Glomerular endothelial cell (primary cell): ENCODE results near the gene PTPN22. TPM values are rescaled to one million over a fixed set of nuclear protein-coding genes. Genes with fewer than 3 reads are reported as not detected.
A peak's percentile ranks its signal among the peaks of the same experiment; 100 is the strongest.

Source experiments
- DNase-seq: peaks from one replicate; pipeline ENCODE4 v3.0.0-alpha.2; 2011; ENCODE audit warnings: low read depth, low spot score; ENCODE audit errors: extremely low read depth
- total RNA-seq: library from RNA; depleted of rRNA; stranded (reverse); fragments of >200 nt; gene quantifications from 2 replicates; pipeline ENCODE4 v1.2.3, GENCODE V29; 2015

PTPN22 gene
- total RNA-seq, 1 donor from 2014 or later: 2.3 TPM

GRCh38 chr1:113887402-113888175, 16.1 kb upstream of the PTPN22 start, which contains the start of gene BCL2L15:
Gene BCL2L15, minus strand, starts transcription at chr1:113887581. Its CDS starts 206 bp downstream, at chr1:113887375.
- DNase-seq: no peak

GRCh38 chr1:113886417-113887401, 15.2 kb upstream of the PTPN22 start:
- no peak for DNase-seq

DNA sequence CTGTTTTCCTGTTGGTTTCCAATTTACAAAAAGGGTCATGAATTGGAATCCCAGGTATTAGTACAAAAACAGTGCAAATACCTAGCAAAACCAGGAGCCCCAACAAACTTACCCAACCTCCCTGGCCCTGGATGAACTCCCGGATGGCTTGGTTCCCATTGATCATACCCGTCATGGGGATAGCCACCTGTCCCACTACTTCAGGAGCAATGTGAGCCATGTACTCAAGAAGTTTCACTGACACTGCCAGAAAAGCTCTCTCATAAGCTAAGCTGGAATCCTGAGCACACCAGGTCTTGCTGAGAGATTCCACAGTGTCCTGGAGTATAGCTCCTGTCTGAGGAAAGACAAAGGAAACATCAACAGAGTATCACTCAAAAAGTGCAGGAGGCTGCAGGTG, 10.1 kb upstream of the PTPN22 start:
- DNase-seq: no peak

DNA sequence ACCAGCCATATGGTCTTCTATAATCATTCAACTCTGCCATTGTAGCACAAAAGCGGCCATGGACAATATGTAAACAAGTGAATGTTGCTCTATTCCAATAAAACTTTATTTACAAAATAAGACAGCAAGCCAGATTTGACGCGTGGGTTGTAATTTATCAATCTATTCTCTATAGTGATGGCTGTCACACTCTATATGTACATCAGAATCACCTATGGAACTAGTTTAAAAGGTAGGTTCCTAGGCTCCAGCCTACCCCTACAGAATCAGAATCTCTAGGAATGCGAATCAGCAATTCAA, 8.2 kb upstream of the PTPN22 start:
- no peak for DNase-seq

DNA sequence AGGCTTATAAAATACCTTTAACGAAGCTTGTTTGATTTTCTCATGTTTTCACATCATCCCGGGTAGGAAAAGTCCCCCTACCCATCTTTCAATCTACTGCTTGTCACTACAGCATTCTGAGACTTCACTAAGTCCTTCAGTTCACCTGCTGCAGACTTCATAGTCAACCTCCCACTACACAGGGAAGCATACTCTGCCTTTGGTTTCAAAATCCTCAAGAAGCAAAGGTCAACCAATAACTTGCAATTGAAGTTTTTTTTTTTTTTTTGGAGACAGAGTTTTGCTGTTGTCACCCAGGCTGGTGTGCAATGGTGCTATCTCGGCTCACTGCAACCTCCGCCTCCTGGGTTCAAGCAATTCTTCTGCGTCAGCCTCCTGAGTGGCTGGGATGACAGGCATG, 4.7 kb upstream of the PTPN22 start:
- DNase-seq: no peak

GRCh38 chr1:113875714-113876113, 4.2 kb upstream of the PTPN22 start:
- DNase-seq: no peak

DNA sequence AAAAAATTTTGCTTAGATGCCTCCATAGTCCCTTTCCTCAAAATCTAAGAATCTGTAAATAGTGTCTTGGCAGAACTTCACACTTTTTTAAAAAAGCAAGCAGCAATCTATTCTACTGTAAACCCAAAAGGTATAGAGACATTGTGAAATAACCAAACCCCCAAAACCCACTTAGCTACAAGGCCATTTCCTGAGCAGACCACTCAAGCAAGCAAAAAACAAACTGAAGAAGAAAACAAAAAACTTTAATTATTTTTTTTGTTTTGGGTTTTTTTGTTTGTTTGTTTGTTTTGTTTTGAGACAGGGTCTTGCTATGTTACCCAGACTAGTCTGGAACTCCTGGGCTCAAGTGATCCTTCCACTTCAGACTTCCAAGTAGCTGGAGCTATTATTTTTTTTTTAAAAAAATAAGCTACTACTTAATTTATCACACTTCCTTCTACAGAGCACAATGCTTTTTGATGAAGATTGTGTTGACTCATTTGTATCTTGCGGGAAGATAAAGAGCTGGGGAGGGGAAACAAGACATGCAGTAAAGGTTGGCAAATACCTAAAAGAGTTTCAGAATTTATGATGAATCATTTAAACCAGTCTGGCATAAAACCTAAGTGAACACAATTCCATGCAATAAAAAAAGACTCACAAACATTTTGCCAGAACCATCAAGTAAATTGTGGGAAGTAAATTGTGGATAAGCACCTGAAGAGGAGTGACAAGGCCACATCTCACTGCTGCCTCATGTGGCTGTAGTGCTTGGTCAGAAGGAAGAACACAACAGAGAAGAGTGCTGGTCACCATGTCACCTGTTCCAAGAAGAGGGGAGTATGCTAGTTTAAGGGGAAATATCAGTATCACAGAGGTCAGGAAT, 2.7 kb upstream of the PTPN22 start:
- no peak for DNase-seq

DNA sequence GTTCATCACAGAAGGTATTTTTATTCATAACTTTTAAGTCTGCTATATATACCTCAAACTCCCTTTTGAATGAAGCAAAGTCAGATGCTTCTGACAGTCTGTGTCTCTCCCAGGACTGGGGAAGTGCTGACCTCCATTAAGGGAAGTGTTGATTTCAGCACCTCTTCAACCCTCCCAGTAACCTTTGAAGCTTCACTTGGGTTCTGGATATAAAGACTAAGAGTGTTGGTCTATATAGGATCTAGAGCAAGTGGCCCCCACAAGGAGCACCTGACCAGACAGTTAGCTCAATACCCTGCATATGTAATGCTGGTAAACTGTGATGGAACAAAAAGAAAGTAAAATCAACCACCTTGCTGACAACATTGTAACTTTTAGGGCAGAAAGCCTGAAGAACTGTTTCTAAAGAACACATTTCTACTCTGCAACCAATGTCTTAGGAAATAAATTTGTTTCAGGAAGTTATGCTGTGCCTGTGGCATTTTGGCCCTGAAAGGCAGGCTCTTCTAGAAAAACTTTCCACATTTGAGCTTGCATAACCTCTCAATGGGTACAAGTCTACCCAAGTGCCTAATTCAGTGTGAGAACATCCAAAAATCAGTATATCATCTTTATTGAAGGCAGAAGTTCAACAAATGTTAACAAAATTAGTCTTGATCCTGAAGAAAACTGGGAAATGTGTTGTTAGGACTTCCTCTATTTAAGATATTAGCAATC, 865 bp upstream of the PTPN22 start:
- DNase-seq: no peak

DNA sequence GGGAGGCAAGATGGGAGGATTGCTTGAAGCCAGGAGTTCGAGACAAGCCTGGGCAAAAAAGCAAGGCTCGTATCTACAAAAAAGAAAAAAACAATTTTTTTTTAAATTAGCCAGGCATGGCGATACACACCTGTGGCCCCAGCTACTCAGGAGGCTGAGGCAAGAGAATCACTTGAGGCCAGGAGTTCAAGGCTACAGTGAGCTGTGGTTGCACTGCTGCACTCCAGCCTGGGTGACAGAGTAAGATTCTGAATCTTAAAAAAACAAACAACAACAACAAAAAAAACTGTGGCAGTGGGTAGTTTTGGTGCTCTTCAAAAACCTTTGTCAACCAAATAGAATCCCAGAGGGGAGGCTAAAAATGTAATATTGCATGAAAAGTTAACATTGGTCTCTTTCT, 734 bp downstream of the PTPN22 start:
- DNase-seq: no peak

DNA sequence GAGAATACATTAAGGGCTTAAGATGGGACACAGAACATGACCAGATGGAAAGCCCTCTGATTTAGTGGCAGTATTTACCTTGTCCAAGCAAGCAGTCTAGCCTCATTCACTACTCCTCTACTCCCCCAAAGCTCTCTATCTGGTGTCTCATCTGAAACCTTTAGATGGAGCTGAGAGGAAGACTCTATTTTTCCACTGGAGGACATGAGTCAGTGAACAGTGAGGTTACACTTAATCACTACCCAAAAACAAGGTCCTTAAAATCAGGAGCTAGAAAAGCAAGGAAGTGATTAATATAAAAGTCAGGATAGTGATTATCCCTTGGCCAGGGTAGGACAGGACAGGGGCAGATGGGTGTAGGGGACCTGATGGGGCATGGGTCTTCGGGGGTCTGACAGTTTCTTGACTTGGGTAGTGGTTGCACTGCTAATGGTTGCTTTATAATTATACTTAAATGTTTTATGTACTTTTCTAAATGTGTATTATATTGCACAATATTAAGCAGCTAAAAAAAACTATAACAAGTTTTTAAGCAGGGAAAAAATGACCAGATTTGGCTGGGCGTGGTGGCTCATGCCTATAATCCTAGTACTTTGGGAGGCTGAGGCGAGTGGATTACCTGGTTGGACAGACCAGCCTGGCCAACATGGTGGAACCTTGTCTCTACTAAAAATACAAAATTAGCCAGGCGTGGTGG, 3.0 kb downstream of the PTPN22 start:
- DNase-seq: no peak

GRCh38 chr1:113861641-113862040, 9.9 kb downstream of the PTPN22 start:
- DNase-seq: no peak

DNA sequence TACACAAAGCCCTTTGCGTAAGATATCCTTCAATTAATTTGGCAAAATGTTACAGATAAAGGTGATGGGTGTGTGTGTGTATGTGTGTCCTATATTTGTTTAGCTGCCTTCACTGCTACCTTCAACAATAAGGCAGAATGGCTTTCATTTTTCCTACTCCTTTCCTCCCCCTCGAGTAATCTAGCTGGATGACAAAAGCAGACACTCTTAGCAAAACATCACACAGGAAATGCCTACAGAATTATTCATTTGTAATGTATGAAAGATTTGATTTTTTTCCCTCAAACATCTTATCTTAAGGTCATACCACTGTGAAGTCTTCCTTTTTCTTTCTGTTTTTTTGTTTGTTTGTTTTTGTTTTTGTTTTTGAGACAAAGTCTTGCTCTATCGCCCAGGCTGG, 10.6 kb downstream of the PTPN22 start:
- peak; percentile 52 for DNase-seq

DNA sequence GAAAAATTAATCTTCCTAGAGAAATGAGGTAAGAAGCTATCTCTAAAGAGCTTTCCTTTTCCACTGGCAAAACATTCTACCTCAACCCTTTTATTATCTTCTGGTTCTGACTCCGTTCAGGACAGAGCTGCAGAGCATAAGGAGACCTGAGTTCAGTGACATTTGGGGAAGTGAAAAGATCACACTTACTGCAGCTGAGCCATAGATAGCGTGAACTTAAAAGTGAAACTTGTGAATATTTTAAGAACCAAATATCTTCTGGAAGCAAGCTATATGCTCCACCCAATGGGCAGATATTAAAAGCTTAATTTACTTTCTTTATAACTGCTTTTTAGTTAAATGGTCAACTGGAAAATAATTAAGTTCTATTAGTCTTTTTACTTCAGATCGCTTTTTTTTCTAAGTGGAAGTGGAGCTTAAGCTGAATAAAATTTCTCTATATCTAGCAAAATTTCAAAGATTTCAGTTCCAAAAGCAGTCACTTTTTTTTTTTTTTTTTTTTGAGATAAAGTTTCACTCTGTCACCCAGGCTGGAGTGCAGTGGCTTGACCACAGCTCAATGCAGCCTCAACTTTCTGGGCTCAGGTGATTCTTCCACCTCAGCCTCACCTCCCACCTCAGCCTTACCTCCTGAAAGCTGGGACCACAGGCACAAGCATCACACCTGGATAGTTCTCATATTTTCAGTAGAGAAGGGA, 11.9 kb downstream of the PTPN22 start:
- DNase-seq: no peak

GRCh38 chr1:113858982-113859381, 12.5 kb downstream of the PTPN22 start:
- DNase-seq: no peak

- DNase-seq: no peak
Measured at GRCh38 chr1:113858418-113858817, 13.1 kb downstream of the PTPN22 start.

DNA sequence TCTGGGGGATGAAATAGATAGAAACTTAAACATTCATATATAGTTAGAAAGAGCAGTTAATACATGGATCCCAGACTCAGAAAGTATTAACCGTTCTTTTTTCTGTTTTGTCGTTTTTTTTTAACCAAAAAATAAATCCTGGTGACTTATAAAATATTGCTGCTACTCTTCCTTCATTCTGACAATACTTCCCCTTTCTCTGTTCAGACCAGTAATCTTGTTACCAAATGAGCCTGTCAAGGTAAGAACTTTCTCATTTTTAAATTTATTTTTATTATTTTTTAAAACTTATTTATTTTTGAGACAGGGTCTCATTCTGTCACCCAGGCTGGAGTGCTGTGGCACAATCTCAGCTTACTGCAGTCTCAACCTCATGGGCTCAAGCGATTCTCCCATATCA, 13.7 kb downstream of the PTPN22 start:
- DNase-seq: no peak

GRCh38 chr1:113856401-113856790, 15.1 kb downstream of the PTPN22 start:
- DNase-seq: no peak

DNA sequence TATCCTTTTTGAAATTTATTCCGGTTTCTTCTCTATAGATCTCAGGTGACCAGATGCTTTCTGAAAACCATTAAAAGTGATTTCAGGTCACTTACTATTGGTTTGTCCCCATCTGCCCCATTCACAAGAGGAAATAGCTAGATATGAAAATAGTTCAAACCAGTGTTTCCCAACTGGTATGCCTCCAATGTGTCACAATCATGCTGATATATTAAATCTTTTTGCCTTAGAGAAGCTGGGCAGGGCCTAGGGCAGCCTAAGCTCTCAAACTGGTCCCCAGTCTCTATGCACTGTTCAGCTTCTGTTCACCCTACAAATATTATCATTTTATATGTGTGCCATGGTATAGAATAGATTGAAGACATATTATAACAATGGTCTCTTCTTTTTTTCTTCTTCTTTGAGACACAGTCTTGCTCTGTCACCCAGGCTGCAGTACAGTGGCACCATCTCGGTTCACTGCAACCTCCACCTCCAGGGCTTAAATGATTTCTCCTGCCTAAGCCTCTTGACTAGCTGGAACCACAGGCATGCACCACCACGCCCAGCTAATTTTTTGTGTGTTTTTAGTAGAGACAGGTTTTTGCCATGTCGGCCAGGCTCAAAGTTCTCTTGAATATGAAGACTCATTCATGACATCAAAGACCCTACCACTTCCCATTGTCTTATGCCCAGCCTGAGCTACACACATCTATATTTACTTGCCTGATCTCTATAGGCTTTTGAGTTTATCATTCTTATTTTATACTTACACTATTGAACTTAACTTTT, 15.7 kb downstream of the PTPN22 start:
- no peak for DNase-seq
